Colonic mucosa (tissue), 4 donors: ENCODE measurements around the gene SEMA4C. TPM values are rescaled to one million over a fixed set of nuclear protein-coding genes. Genes with fewer than 3 reads are reported as not detected.

Experiments used
- DNase-seq: peaks from one replicate; pipeline ENCODE4 v3.0.0-alpha.2; 2020
- H3K27ac ChIP-seq: fragments of 200-600 bp; one replicate; pipeline ENCODE4 v1.8.0; 2021
- H3K27me3 ChIP-seq: fragments of 200-600 bp; one replicate; pipeline ENCODE4 v1.8.0; 2021
- H3K36me3 ChIP-seq: fragments of 200-600 bp; one replicate; pipeline ENCODE4 v1.8.0; 2021
- H3K4me1 ChIP-seq: fragments of 200-600 bp; one replicate; pipeline ENCODE4 v1.8.0; 2021; ENCODE audit warnings: mild to moderate bottlenecking
- H3K4me3 ChIP-seq: fragments of 200-600 bp; one replicate; pipeline ENCODE4 v1.8.0; 2021
- H3K9ac ChIP-seq, 2 donors: one replicate each; pipeline ENCODE4 v1.7.0; 2013; ENCODE audit warnings: control low read depth in 2 of 2, low read depth in 2 of 2, low read length in 2 of 2
- H3K9me3 ChIP-seq: fragments of 200-600 bp; one replicate; pipeline ENCODE4 v1.8.0; 2021
- intact Hi-C: fragments of 100-400 bp; cut with DNase I; formaldehyde crosslinking; loops from one replicate; pipeline ENCODE4 v1.14.1; 2022
- total RNA-seq, 2 donors: library from RNA; stranded (reverse); fragmentation: NEBNext Ultra II Directional in 1 of 2; extraction: Animal tissue kit (Norgen Biotek cat#: 25700) in 1 of 2; gene quantifications; one replicate each; pipeline ENCODE4 v1.2.1, GENCODE V29; 2021
- TF ChIP-seq, protein P1 (sequence below): fragments of 200-600 bp; IDR thresholded peaks from one replicate; pipeline ENCODE4 v1.8.0; 2022; ENCODE audit warnings: antibody characterized with exemption, mild to moderate bottlenecking
- donor health status: healthy.
- donor health status: DM: no; HTN: no; CAD: no.
- donor health status: DM: no; HTN: no; CAD: no.

The SEMA4C gene
- total RNA-seq, 2 donors from 2014 or later, result 13.0 to 17.2 TPM

DNA sequence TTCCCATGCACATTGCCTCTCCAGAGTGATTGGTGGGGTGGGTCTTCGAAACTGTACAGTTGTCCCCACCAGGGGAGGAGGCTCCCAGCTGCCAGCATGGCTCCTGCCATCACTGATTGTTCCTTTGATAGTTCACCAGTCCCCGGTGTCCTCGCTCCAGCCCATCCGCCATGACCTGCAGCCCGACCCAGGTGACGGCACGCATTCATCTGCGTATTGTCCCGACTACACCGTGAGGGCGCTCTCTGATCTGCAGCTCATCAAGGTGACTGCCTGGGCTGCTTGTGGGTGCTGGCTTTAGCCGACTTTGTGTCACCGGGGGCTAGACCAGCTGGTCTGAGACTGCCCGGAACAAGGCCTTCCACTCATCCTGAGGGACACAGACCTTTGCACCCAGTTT is 41.4 kb downstream of the SEMA4C start:
- H3K27me3 ChIP-seq, result no peaks in the 10 kb centered on the region
- no peak for DNase-seq
- no peak overlapping the region for H3K9ac ChIP-seq
- H3K27ac ChIP-seq, result no peak overlapping the region
- intact Hi-C loops, result no loop called here
- peaks cover 4% of the 10 kb centered on the region for H3K36me3 ChIP-seq
- no peaks in the 10 kb centered on the region for H3K9me3 ChIP-seq
- TF ChIP-seq, protein P1, sequence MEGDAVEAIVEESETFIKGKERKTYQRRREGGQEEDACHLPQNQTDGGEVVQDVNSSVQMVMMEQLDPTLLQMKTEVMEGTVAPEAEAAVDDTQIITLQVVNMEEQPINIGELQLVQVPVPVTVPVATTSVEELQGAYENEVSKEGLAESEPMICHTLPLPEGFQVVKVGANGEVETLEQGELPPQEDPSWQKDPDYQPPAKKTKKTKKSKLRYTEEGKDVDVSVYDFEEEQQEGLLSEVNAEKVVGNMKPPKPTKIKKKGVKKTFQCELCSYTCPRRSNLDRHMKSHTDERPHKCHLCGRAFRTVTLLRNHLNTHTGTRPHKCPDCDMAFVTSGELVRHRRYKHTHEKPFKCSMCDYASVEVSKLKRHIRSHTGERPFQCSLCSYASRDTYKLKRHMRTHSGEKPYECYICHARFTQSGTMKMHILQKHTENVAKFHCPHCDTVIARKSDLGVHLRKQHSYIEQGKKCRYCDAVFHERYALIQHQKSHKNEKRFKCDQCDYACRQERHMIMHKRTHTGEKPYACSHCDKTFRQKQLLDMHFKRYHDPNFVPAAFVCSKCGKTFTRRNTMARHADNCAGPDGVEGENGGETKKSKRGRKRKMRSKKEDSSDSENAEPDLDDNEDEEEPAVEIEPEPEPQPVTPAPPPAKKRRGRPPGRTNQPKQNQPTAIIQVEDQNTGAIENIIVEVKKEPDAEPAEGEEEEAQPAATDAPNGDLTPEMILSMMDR, result no peak
- H3K4me1 ChIP-seq, result no peaks in the 10 kb centered on the region
- H3K4me3 ChIP-seq, result no peak overlapping the region

GRCh38 chr2:96826546-96827278 is 43.2 kb downstream of the SEMA4C start:
- no peaks in the 10 kb centered on the region for H3K27me3 ChIP-seq
- H3K4me3 ChIP-seq, result no peak overlapping the region
- H3K9me3 ChIP-seq, result no peaks in the 10 kb centered on the region
- DNase-seq, result no peak
- no peak overlapping the region for H3K9ac ChIP-seq
- H3K4me1 ChIP-seq, result no peaks in the 10 kb centered on the region
- H3K27ac ChIP-seq, result no peak overlapping the region
- intact Hi-C loops, result no loop called here
- TF ChIP-seq, protein P1, result no peak
- H3K36me3 ChIP-seq, result peaks cover 4% of the 10 kb centered on the region

DNA sequence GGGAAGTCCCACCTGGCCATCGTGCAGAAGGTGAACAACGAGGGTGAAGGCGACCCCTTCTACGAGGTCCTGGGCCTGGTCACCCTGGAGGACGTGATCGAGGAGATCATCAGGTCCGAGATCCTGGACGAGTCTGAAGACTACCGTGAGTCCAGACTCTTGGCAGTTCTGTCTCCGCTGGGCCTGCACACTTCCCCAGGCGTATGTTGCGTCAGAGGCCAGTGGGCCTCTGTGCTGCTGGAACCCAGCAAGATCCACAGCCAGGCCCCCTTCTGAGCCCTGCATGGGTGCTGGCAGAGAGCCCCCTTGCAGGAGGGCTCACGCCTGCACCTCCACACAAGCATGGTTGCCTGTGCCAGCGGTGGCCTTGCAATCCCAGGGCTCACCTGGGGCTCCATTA is 44.8 kb downstream of the SEMA4C start:
- TF ChIP-seq, protein P1, result no peak
- DNase-seq, result no peak
- Histone ChIP-seq H3K9me3 (no peaks in the 10 kb centered on the region), H3K27ac (no peak overlapping the region), H3K27me3 (no peaks in the 10 kb centered on the region), H3K4me1 (peaks cover 6% of the 10 kb centered on the region), H3K36me3 (peaks cover 4% of the 10 kb centered on the region), H3K4me3 (no peak overlapping the region), H3K9ac (no peak overlapping the region)
- intact Hi-C loops, result no loop called here

DNA sequence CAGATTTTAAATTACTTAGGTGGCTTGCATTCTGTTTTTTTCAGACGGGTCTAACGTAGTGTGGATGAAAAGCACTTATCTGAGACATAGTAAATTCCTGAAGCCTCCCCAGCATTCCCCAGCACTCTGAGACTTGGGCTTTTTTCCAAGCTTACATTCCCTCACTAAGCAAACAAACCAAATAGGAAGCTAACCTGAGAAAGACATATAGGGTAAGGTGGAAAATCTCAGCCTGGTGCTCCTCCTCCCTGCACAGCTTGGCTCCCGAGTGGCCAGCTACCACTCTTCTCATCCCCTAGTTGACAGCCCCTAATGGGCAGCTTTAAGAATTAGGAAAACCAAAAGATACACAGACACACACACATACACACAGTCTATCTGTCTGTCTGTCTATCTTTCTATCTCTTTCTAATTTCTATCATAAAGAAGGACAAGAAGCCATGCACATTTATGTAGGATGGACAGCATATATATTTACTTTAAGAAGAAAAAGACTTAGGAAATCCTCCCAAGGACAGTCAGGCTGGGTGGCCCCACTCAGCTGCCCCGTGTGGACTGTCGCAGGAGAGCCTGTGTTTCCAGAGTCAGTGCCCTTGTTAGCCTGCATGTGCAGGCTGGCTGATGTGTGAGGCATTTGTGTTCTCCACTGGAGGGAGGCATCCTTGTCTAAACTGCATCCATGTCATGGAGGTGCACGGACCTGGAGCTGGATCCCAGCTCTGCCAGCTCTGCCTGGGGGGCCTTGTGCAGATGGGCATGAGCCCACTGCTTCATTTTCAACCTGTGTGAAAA is 45.6 kb downstream of the SEMA4C start:
- Histone ChIP-seq H3K27ac (no peak overlapping the region), H3K27me3 (no peaks in the 10 kb centered on the region), H3K4me1 (peaks cover 14% of the 10 kb centered on the region), H3K9ac (no peak overlapping the region), H3K36me3 (peaks cover 4% of the 10 kb centered on the region), H3K4me3 (no peak overlapping the region), H3K9me3 (no peaks in the 10 kb centered on the region)
- DNase-seq, result no peak
- TF ChIP-seq, protein P1, result no peak
- intact Hi-C loops, result loop anchor here (5.0 kb wide), 1 partner anchor 33 kb away; the partner anchor contains the start of gene ANKRD39

DNA sequence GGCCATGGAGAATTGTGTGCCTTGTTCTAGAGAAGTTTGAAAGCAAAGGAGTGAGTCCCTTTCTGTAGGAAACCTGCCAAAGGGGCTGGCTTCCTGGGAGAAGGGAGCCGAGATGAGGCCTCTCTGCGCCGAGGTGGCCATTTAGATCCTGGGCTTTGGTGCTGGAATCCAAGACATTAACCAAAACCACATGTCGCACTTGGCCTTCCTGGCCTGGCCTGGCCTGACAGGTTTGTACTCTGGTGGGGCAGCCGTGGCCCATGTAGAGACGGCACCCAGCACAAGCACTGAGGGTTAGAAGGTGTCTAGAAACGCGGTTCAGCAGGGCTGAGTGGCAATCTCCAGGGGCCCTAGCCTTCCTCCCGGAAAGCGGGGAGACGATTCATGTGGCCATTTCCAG is 46.7 kb downstream of the SEMA4C start:
- Histone ChIP-seq H3K36me3 (no peaks in the 10 kb centered on the region), H3K9me3 (no peaks in the 10 kb centered on the region), H3K27ac (no peak overlapping the region), H3K4me1 (peaks cover 22% of the 10 kb centered on the region), H3K4me3 (no peak overlapping the region), H3K9ac (no peak overlapping the region), H3K27me3 (no peaks in the 10 kb centered on the region)
- TF ChIP-seq, protein P1, result no peak
- DNase-seq, result no peak
- intact Hi-C loops, result loop anchor here (5.0 kb wide), 1 partner anchor 34 kb away; the partner anchor contains the start of gene ANKRD39
